Measurements from ENCODE around the gene CDK14.
"Not testable (repeated sequence)": the region's sequence is repeated elsewhere in the genome, so short reads cannot be mapped to it uniquely, and the experiment has no call there.

Gene CDK14

DNA sequence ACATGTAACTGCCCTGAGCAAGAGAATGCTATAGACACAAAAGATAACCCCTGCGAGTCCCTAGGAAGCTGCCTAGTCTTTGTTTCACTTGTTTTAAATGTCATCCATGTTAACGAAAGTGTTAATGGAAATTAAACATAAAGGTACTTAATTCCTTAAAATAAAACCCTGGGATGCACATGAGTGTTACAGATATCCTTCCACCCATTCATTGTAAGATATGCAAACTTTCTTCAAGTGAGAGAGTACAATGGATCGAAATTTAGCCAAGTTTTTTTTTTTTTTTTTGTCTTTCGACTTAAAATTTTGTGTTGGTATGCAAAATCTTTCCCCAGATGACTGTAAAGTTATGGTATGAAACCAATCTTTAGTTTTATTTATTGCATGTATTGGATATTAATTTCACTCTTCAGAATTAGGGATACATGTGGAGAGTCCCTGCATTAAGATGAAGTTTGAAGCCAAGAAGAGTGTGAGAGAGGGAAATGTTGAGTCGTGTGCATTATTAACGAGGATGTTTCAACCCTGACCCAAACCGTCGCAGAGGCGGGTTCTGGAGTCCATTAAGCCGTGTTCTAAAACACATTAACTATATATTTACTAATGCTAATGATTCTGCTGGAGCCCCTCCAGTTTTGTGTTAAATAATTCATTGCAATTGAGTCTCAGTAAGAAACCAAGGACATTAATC lies 1.6 kb downstream of the CDK14 start:
- no peak for DNase-seq

DNA sequence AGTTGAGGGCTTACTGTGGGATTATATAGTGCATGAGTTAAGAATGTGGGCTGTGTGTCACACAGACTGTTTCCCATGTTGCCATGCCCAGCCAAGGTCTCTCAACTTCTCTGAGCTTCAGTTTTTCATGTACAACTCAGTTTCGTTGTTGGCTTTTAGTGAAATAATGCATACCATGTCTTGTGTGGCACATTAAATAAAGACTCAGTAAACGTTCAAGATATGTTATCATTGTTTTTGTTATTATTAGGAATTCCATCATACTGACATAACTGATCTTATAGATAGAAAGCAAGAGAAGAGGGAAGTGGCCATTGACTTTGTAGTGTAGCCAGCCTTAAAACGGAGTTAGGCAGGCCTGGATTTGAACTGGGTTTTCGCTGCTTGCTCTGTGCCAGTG lies 2.9 kb downstream of the CDK14 start:
- DNase-seq: no peak

DNA sequence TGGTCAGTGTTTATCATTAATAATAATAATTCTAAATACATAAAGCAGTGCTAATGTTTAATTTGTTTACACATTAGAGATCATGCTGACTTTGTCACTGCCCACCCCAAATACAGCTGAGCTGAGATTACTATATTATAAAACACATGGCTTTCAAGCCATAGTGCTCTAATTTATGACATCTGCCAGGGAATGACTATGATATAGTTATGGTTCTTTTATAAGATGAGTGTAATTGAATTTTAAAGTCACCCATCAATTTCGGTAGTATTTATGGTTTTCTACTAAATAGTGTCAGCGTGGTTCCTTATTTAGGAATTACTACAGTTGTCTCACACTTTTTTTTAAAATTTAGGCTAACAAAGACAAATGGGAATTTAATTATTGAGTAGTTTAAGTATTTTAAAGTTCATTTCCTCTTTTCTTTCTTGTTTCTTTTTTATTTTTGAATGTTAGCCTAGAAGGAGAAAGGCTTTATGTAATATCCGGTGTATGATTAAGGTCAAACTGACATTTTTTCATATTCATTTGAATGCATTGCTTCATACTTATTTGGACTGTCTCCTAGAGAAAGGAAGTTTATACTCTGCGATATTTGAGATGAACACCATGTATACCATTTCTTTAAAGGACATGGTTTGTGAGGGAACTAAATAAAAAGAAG lies 3.9 kb downstream of the CDK14 start:
- no peak for DNase-seq

DNA sequence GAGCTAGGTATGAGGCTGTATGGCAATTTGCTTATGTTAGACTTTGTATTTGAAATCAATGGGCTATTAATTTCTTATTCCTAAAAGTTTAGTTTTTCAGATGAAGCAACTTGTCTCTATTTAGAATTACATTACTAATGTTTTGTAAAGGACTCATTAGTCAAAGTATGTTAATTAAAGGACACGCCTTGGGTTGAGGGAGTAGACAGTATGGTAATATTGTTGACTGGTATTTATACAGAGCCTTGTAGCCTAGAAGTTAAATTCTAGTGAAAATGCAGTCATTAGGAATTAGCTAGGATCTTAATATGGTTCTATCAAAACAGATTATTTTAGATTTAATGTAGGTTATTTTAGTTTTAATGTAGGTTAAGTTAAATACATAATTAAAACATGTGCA lies 6.2 kb downstream of the CDK14 start:
- DNase-seq: no peak

DNA sequence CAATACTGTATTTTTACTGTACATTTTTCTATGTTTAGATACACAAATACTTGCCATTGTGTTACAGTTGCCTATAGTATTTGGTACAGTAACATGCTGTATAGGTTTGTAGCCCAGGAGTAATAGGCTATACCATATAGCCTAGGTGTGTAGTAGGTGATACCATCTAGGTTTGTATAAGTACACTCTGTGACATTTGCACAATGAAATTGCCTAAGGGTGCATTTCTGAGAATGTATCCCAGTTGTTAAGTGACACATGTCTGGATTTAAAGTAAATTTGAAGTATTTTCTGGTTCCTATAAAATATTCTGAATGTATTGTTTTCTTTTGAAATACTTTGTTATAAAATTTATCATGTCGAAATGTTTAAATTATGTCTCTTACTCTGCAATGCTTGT lies 7.2 kb downstream of the CDK14 start:
- DNase-seq: no peak

DNA sequence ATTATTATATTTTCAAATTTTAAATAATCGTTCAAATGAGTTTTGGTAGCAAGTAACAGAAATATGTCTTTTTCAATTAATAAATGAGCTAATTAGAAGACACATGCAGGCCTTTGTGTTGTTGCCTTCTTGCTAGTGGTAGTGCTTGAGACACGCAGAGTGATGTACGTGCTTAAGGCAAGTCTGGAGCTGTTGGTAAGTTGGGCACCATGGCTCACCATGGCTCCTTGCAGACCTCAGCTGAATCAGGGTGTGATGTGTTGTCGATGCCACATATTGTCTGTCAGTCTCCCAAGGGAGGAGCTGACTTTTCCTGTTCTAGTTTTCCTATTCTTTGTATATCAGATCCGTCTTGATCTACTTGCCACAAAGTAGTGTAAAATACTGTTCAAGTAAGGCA lies 8.3 kb downstream of the CDK14 start:
- no peak for DNase-seq

DNA sequence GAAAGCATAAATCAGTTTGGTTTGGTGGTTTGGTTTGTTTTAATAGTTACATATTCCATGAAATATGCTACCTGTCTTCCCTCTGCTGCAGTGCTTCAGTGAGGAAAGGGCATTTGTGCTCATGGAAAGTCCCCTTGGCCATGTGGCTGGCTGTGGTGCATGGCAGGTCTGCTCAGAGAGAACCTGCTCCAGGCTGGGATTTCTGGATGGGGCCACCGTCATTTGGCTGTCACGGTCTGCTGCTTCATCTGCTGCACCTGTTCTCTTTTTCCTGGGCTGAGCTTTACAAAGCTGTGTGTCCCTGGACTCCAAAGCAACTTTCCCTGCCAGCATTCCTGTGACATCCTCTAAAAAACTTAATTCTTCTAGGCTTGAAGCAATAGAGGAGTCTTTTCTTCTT lies 8.9 kb downstream of the CDK14 start:
- DNase-seq: peak; percentile 69

DNA sequence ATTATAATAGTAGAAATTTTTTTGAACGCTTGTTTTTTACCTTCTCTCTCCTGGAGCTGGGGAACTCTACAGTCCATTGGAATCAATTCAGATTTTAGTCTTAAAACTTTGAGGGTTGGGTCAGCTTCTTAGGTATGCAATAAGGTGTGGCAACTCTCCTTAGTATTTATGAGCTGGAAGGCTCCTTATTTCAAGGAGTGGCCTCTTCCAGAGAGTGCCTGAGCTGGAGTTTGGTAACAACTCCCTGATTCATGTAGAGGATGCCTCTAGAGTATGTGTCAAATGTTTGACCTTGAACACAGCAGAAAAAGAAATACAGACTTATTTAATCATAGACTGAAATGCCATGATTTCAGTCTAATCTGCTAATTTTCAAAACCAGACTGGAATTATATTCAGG lies 11.1 kb downstream of the CDK14 start:
- DNase-seq: no peak

DNA sequence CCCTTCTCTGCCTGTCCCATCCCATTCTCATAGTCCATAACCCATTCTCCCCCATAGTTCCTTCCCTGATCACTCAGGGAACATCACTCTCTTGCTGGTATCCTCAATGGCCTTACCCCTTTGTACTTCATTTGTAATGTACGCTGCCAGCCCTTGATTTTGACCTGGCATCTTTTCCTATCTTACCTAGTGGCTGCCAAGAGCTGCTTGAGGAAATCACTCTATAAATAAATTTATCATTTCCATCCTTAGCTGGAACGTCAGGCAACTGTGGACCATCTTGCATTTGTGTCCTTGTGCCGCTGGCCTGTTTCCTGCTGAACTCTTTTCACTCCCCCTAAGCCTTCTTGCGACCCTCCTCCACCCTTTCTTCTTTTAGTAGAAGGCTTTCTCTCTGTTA lies 14.0 kb downstream of the CDK14 start:
- DNase-seq: no peak

DNA sequence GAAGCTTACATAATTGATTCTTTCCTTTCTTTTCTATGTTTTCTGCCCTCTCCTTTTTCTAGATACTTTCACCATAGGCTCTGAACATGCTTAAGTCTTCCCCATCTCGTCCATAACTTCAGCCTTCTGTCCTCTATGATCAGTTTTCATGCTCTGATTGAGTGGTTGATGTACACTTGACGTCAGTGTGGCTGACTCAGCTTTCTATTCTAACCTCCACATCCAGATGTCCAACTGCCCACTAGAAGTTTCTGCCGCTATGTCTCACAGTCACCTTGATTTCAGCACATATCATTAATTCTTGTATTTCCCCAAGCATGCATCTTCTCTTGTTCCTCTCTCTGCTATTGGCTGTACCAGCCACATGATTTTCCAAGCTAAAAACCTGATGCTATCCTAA lies 15.0 kb downstream of the CDK14 start:
- DNase-seq: no peak

DNA sequence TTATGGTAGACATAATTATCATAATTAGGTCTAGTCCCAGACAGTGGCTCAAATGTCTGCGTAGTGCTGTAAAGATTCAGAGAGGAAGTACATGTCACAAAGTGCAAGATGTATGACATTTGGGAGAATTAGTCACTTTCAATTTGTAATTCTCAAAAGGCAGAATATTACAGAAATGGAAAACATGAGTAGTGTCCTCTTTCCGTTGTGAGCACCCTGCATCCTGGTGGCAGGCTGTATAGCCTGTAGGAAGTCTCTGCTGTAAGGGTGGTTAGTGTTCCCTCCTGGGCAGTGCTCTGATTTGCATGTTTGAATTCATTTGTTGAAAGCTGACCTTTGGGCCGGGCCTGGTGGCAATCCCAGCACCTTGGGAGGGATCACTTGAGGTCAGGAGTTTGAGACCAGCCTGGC lies 17.0 kb downstream of the CDK14 start:
- no peak for DNase-seq

DNA sequence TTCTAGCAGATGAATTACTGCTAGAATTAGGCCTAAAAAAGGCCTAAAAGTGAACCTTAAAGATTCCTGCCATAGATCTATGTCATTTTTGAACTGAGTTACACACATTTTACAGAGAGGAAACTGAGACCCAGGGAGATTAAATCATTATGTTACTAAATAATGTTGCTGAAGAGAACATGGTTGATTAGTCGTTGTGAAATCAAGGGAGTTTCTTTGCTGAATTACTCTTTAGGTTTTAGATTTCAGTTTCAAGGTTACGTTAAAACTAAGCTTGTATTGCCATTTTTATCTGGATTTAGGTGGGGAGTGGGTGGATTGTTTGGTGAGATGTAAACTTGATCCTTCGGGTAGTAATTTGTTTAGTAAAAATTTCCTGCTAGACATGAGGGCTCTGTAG lies 21.3 kb downstream of the CDK14 start:
- DNase-seq: no peak

DNA sequence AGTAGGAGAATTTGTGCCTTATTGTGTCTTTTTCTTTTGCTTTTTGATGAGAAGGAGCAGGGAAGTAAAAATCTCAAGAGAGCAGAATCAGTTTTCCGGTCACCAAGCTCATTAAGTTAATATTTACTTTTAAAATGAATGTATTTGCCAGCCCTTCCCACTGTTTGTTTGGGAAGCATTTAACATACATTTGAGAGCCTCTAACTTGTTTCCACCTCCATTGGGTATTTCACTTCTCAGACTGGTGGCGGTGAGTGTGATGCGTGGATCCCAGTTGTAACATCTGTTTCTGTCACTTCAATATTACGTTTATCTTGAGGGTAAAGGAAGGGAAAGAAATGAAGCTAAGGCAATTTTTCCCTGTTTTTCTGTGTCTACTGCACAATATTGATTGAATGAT lies 22.8 kb downstream of the CDK14 start:
- DNase-seq: no peak

DNA sequence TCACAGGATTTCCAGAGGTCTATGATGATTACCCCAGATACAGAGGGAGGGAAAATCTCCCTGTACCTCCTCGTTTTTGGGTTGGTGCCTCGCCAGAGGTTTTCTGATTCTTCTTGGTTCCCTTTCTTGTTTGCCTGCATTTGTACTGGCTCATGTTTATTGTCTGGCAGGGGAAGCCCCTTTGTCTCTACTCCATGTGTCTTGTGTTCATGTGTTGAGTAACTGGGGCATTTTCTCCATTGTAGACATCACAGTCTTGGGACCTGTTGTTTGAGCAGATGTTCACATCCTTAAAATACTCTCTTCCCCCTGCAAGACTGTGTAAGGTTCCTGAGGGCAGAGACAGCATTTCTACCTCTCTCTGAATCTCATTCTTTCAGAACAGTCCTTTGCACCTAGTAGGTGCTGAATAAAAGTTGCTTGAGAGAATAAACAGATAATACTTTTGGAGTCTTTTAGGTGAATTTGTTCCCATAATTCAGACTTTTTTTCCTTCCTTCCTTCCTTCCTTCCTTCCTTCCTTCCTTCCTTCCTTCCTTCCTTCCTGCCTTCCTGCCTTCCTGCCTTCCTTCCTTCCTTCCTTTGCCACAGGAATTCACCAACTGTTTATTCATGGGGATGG lies 25.1 kb downstream of the CDK14 start:
- no peak for DNase-seq

DNA sequence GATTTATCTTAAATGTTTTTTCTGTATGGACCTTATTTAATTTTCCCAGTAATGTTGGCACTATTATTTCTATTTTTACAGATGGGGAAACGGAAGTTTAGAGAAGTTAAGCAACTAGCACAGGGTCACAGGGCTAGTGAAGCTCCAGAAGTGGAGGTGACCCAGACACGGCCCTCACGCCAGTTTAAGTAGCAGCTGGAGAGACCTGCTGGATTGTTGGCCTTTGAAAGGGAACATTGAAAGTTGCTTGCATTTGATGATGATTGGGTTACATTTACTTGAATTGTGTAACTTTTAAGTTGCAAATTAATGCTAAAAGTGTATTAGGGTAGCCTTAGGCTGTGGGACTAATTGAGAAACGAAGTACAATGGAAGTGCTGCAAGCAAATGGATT lies 25.6 kb downstream of the CDK14 start:
- DNase-seq: no peak

DNA sequence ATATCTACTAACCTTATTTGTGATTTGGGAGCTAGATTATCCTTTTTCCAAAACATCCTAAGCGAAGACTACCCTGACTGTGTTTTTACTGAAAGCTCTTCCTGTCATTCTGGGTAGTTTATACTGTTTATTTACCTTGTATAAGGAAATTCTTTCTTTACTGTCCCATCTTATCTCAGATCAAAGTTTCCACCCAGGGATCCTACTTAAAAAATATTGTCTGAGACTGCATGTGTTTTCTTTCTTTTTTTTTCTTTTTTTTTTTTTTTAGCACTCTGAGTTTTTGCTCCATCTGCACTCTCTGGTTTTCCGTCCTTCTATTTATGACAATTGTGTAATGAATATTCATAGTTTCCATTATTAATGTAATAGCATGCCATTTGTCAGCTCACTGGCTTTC lies 26.5 kb downstream of the CDK14 start:
- DNase-seq: no peak

DNA sequence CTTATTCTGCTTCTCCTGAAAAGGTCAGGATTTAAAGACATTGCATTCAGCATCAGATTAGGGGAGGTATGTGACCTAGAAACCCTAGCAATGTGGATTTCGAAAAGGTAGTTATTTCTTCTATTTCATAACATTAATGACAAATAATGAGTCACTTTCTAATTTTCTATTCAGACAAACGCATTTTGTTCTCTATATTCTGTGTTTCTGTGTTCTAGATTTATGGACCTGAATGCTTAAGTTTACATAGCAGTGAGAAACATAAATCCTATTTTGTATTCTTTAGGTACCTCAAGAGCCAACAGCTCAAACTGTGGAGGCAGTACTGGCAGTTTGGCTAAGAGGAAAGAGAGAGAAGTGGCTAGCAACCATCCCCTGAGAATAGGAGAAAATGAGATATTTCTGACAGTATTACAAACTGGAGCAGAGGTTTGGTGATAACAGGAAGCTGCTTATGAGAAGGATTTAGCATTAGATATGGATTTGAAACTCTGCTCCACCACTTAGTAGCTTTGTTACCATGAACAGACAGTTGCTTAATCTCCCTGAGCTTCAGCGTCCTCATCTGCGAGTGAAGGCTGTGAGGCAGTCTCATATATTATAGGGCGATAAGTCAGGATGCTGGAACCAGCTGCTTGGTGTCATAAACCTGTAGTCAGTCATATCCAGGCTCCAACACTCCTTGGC lies 28.2 kb downstream of the CDK14 start:
- DNase-seq: no peak

DNA sequence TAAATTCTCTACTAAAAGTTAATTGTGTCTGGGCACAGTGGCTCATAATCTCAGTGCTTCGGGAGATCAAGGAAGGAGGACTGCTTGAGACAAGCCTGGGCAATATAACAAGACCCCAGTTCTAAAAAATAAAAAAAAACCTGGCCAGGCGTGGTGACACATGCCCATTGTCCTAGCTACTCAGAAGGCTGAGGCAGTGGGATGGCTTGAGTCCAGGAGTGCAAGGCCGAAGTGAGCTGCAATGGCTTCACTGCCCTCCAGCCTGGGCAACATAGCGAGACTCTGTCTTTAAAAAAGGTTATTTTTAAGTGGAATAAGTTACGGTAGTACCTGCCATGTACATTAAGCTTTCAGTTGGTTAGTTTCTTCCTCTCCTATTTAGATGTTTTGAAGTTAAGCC lies 28.9 kb downstream of the CDK14 start:
- DNase-seq: no peak

DNA sequence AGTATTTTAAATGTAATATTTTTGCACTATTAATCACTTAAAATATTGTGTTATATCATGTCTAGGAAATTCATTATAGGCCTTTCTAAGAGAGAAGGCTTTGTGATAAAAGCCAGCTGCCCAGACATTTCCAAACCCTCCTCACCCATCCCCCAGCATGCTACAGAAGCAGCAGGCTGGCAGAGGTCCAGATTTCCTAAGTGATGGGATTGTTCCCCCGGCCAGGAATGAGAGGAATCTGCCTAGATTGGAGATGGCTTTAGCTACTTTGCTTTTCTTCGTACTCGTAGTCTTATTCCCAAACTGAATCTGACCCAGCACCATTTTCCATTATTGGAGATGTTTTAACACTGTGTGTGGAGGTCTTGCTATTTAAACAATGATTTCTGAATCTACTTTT lies 29.4 kb downstream of the CDK14 start:
- peak; percentile 29 for DNase-seq

DNA sequence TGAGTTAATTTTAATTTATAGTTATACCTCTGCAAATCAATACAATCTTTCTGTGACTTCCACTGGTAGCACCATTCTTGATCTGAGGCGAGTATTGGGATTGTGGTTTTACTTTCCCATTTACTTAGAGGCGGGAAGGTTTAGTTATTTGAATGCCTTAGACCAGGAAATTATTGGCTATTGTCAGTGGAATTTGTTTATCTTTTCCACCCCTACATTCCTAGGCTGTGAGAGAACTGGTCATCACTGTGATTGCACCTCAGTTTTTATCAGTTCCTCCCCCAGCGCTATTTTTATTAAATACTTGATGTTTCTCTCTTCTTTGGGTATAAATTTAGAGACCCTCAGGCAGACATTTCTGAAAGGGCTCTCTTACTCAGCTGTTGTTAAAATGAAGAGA lies 29.9 kb downstream of the CDK14 start:
- DNase-seq: no peak

DNA sequence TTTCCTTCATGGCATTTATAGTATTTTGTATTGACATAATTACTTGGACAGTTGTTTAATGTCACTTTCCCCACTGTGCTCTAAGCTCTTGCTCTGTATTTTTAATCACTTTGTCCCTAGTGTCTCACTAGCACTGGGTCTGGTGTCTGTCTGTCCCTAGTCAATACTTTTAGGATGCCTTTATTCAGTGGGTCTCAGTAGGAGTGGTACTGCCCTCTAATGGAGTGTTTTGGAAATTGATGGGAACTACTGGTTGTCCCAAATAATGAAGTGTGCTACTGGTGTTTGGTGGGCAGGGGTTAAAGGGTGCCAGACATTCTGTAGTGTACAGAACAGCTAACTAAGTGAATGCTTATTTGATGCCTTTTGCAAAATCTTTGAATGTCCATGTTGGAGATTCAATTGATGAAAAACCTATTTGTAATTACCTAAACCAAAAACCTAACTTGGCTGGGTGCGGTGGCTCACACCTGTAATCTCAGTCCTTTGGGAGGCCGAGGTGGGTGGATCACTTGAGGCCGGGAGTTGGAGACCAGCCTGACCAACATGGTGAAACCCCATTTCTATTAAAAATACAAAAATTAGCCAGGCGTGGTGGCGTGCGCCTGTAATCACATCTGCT lies 33.3 kb downstream of the CDK14 start:
- peak; percentile 30 for DNase-seq

DNA sequence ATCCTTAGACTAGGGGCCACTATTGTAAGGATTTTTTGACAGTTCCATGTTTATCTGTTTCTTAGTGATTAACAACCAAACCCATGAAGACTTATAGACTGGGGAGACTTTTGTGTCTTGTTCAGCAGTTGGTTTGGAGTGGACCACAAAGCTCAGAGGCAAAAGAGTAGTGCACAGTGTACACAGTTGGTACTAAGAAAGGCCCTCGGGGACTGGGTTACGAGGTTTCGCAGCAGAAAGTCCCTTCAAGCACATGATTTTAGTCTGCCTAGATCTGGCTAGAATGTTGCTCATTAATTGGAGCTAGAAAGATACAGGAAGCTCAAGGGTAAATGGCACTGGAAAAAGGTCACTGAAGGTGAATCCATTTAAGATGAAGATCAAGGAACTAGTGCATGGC lies 35.4 kb downstream of the CDK14 start:
- DNase-seq: no peak

DNA sequence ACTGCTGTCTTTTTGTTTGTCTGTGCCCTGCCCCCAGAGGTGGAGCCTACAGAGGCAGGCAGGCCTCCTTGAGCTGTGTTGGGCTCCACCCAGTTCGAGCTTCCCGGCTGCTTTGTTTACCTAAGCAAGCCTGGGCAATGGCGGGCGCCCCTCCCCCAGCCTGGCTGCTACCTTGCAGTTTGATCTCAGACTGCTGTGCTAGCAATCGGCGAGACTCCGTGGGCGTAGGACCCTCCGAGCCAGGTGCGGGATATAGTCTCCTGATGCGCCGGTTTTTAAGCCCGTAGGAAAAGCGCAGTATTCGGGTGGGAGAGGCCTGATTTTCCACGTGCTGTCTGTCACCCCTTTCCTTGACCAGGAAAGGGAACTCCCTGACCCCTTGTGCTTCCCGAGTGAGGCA lies 43.6 kb downstream of the CDK14 start:
- DNase-seq: not testable (repeated sequence)

DNA sequence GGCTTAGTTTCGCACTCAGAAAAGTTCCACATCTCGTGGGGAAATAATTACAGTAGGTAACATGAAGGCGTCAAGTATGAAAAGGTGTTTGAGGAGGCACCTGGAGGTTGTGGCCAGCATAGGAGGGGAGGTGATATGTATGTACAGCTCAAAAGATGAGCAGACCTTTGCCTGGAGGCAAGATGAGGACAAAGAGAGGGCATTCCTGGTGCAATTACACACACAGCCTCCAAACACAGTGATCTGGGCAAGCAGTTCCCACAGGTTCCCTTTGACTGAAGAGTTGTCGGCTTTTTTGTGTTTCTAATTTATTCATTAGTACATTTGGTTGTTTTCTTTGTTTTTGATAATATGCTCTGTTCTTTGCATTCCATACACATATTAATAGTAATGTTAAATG lies 46.9 kb downstream of the CDK14 start:
- DNase-seq: no peak
